ENCODE measurements around the gene TMEM141. TPM values are rescaled to one million over a fixed set of nuclear protein-coding genes. Genes with fewer than 3 reads are reported as not detected.
"Not testable (repeated sequence)": the region's sequence is repeated elsewhere in the genome, so short reads cannot be mapped to it uniquely, and the experiment has no call there.

TMEM141 gene
- total RNA-seq, 1 experiment from 2014 or later, result 20.5 TPM

GRCh38 chr9:136832581-136832980, 41.4 kb downstream of the TMEM141 start:
- H3K9me2 ChIP-seq (replicated peaks; ENCODE audit: insufficient read depth, low read length), result no peaks in the 10 kb centered on the region
- H2AFZ ChIP-seq (ENCODE audit: low read length), result no peak overlapping the region
- H3K27ac ChIP-seq (ENCODE audit: low read length), result no peak overlapping the region
- H3K9ac ChIP-seq (ENCODE audit: low read length), result no peak overlapping the region
- H3K4me1 ChIP-seq (ENCODE audit: low read length), result no peaks in the 10 kb centered on the region
- H3K4me3 ChIP-seq (ENCODE audit: low read length), result no peak overlapping the region
- no peaks in the 10 kb centered on the region for H3K9me3 ChIP-seq (ENCODE audit: low read length)
- DNase-seq, result no peak
- H3K4me2 ChIP-seq (ENCODE audit: low read depth, low read length, poor library complexity, severe bottlenecking), result no peak overlapping the region
- H3K79me2 ChIP-seq (ENCODE audit: low read length), result no peaks in the 10 kb centered on the region
- no peaks in the 10 kb centered on the region for H3K27me3 ChIP-seq (ENCODE audit: low read length)
- no peaks in the 10 kb centered on the region for H4K20me1 ChIP-seq (ENCODE audit: insufficient read depth, low read depth, low read length)
- H3K36me3 ChIP-seq (ENCODE audit: insufficient read depth, low read length), result no peaks in the 10 kb centered on the region

- not testable (repeated sequence) for H3K4me3 ChIP-seq (ENCODE audit: low read length); H3K9me3 ChIP-seq (ENCODE audit: low read length); H3K4me1 ChIP-seq (ENCODE audit: low read length); H3K9me2 ChIP-seq (replicated peaks; ENCODE audit: insufficient read depth, low read length); H3K27me3 ChIP-seq (ENCODE audit: low read length); H3K4me2 ChIP-seq (ENCODE audit: low read depth, low read length, poor library complexity, severe bottlenecking); H4K20me1 ChIP-seq (ENCODE audit: insufficient read depth, low read depth, low read length); H2AFZ ChIP-seq (ENCODE audit: low read length); H3K9ac ChIP-seq (ENCODE audit: low read length); H3K79me2 ChIP-seq (ENCODE audit: low read length); DNase-seq; H3K27ac ChIP-seq (ENCODE audit: low read length); H3K36me3 ChIP-seq (ENCODE audit: insufficient read depth, low read length)
These were observed 42.4 kb downstream of the TMEM141 start for GRCh38 chr9:136833381-136834048.

- Histone ChIP-seq H2AFZ (ENCODE audit: low read length) (no peak overlapping the region), H3K4me3 (ENCODE audit: low read length) (no peak overlapping the region), H3K36me3 (ENCODE audit: insufficient read depth, low read length) (no peaks in the 10 kb centered on the region), H4K20me1 (ENCODE audit: insufficient read depth, low read depth, low read length) (no peaks in the 10 kb centered on the region), H3K4me1 (ENCODE audit: low read length) (no peaks in the 10 kb centered on the region), H3K9me2 (replicated peaks; ENCODE audit: insufficient read depth, low read length) (no peaks in the 10 kb centered on the region), H3K27me3 (ENCODE audit: low read length) (no peaks in the 10 kb centered on the region), H3K4me2 (ENCODE audit: low read depth, low read length, poor library complexity, severe bottlenecking) (no peak overlapping the region), H3K27ac (ENCODE audit: low read length) (no peak overlapping the region), H3K79me2 (ENCODE audit: low read length) (no peaks in the 10 kb centered on the region), H3K9ac (ENCODE audit: low read length) (no peak overlapping the region), H3K9me3 (ENCODE audit: low read length) (no peaks in the 10 kb centered on the region)
- DNase-seq, result no peak
These were observed 44.2 kb downstream of the TMEM141 start for GRCh38 chr9:136835162-136835931.

- H3K79me2 ChIP-seq (ENCODE audit: low read length), result no peaks in the 10 kb centered on the region
- H4K20me1 ChIP-seq (ENCODE audit: insufficient read depth, low read depth, low read length), result no peaks in the 10 kb centered on the region
- H3K27ac ChIP-seq (ENCODE audit: low read length), result no peak overlapping the region
- DNase-seq, result no peak
- no peak overlapping the region for H3K9ac ChIP-seq (ENCODE audit: low read length)
- no peak overlapping the region for H3K4me2 ChIP-seq (ENCODE audit: low read depth, low read length, poor library complexity, severe bottlenecking)
- H3K4me1 ChIP-seq (ENCODE audit: low read length), result peaks cover 7% of the 10 kb centered on the region
- no peaks in the 10 kb centered on the region for H3K27me3 ChIP-seq (ENCODE audit: low read length)
- H3K4me3 ChIP-seq (ENCODE audit: low read length), result no peak overlapping the region
- no peaks in the 10 kb centered on the region for H3K9me2 ChIP-seq (replicated peaks; ENCODE audit: insufficient read depth, low read length)
- no peaks in the 10 kb centered on the region for H3K36me3 ChIP-seq (ENCODE audit: insufficient read depth, low read length)
- H2AFZ ChIP-seq (ENCODE audit: low read length), result no peak overlapping the region
- no peaks in the 10 kb centered on the region for H3K9me3 ChIP-seq (ENCODE audit: low read length)
These were observed 45.1 kb downstream of the TMEM141 start for GRCh38 chr9:136835932-136836904.

GRCh38 chr9:136837146-136837855, 46.2 kb downstream of the TMEM141 start:
- Histone ChIP-seq H3K4me1 (ENCODE audit: low read length) (peaks cover 18% of the 10 kb centered on the region), H3K79me2 (ENCODE audit: low read length) (no peaks in the 10 kb centered on the region), H4K20me1 (ENCODE audit: insufficient read depth, low read depth, low read length) (no peaks in the 10 kb centered on the region), H3K4me2 (ENCODE audit: low read depth, low read length, poor library complexity, severe bottlenecking) (no peak overlapping the region), H3K27me3 (ENCODE audit: low read length) (no peaks in the 10 kb centered on the region), H3K9me3 (ENCODE audit: low read length) (no peaks in the 10 kb centered on the region), H3K36me3 (ENCODE audit: insufficient read depth, low read length) (no peaks in the 10 kb centered on the region), H3K4me3 (ENCODE audit: low read length) (no peak overlapping the region), H2AFZ (ENCODE audit: low read length) (no peak overlapping the region), H3K27ac (ENCODE audit: low read length) (no peak overlapping the region), H3K9ac (ENCODE audit: low read length) (no peak overlapping the region), H3K9me2 (replicated peaks; ENCODE audit: insufficient read depth, low read length) (no peaks in the 10 kb centered on the region)
- no peak for DNase-seq

GRCh38 chr9:136837856-136838277, 46.7 kb downstream of the TMEM141 start:
- H3K27ac ChIP-seq (ENCODE audit: low read length); H2AFZ ChIP-seq (ENCODE audit: low read length); DNase-seq; H3K27me3 ChIP-seq (ENCODE audit: low read length); H3K9me2 ChIP-seq (replicated peaks; ENCODE audit: insufficient read depth, low read length); H3K9me3 ChIP-seq (ENCODE audit: low read length); H3K9ac ChIP-seq (ENCODE audit: low read length); H4K20me1 ChIP-seq (ENCODE audit: insufficient read depth, low read depth, low read length); H3K4me3 ChIP-seq (ENCODE audit: low read length); H3K36me3 ChIP-seq (ENCODE audit: insufficient read depth, low read length); H3K4me2 ChIP-seq (ENCODE audit: low read depth, low read length, poor library complexity, severe bottlenecking); H3K79me2 ChIP-seq (ENCODE audit: low read length): not testable (repeated sequence)
- H3K4me1 ChIP-seq (ENCODE audit: low read length), result peaks cover 21% of the 10 kb centered on the region

- Histone ChIP-seq H4K20me1 (ENCODE audit: insufficient read depth, low read depth, low read length) (no peaks in the 10 kb centered on the region), H3K4me1 (ENCODE audit: low read length) (peaks cover 28% of the 10 kb centered on the region), H3K4me2 (ENCODE audit: low read depth, low read length, poor library complexity, severe bottlenecking) (no peak overlapping the region), H2AFZ (ENCODE audit: low read length) (no peak overlapping the region), H3K36me3 (ENCODE audit: insufficient read depth, low read length) (no peaks in the 10 kb centered on the region), H3K9me3 (ENCODE audit: low read length) (no peaks in the 10 kb centered on the region), H3K27ac (ENCODE audit: low read length) (no peak overlapping the region), H3K79me2 (ENCODE audit: low read length) (no peaks in the 10 kb centered on the region), H3K4me3 (ENCODE audit: low read length) (no peak overlapping the region), H3K27me3 (ENCODE audit: low read length) (no peaks in the 10 kb centered on the region), H3K9ac (ENCODE audit: low read length) (no peak overlapping the region), H3K9me2 (replicated peaks; ENCODE audit: insufficient read depth, low read length) (no peaks in the 10 kb centered on the region)
- DNase-seq, result no peak
These were observed 47.4 kb downstream of the TMEM141 start for GRCh38 chr9:136838314-136839228.
